NCI-H2029 treated with DMSO at 0.1 percent for 48 hours (cell line): ENCODE measurements around the gene CFAP251.
A peak's percentile ranks its signal among the peaks of the same experiment; 100 is the strongest.
"Not testable (repeated sequence)": the region's sequence is repeated elsewhere in the genome, so short reads cannot be mapped to it uniquely, and the experiment has no call there.

Experiments
- DNase-seq: peaks from one replicate; lab custom pipeline; 2025; lab: John Stamatoyannopoulos, UW

Gene CFAP251

GRCh38 chr12:121917950-121918678 is at the start of gene CFAP251:
TSS of gene CFAP251 (plus strand) at chr12:121918592. CDS start at chr12:121921306, 2,714 bp downstream.
- peak; percentile 83 for DNase-seq

- DNase-seq, result not testable (repeated sequence)
Measured at GRCh38 chr12:121869229-121869628, 49.2 kb upstream of the CFAP251 start.

GRCh38 chr12:121871467-121871866 is 46.9 kb upstream of the CFAP251 start:
- no peak for DNase-seq

GRCh38 chr12:121872546-121873215 is 45.7 kb upstream of the CFAP251 start:
- no peak for DNase-seq

GRCh38 chr12:121873216-121873569 is 45.2 kb upstream of the CFAP251 start:
- no peak for DNase-seq

- no peak for DNase-seq
Measured at GRCh38 chr12:121874071-121874470, 44.3 kb upstream of the CFAP251 start.

- no peak for DNase-seq
Measured at GRCh38 chr12:121875582-121875981, 42.8 kb upstream of the CFAP251 start.

- DNase-seq, result not testable (repeated sequence)
Measured at GRCh38 chr12:121876080-121876447, 42.3 kb upstream of the CFAP251 start.

- DNase-seq, result no peak
Measured at GRCh38 chr12:121883315-121883660, 35.1 kb upstream of the CFAP251 start.

GRCh38 chr12:121885129-121885528 is 33.3 kb upstream of the CFAP251 start:
- DNase-seq, result not testable (repeated sequence)

- DNase-seq, result no peak
Measured at GRCh38 chr12:121888083-121888477, 30.3 kb upstream of the CFAP251 start.

- peak; percentile 91 for DNase-seq
Measured at GRCh38 chr12:121888478-121889273, 29.7 kb upstream of the CFAP251 start, which contains the start of gene PSMD9. TSS of gene PSMD9 (plus strand) at chr12:121888790. CDS start at chr12:121888857, 67 bp downstream.

GRCh38 chr12:121889274-121889624 is 29.1 kb upstream of the CFAP251 start:
- DNase-seq, result no peak

- DNase-seq, result not testable (repeated sequence)
Measured at GRCh38 chr12:121889661-121890060, 28.7 kb upstream of the CFAP251 start.

GRCh38 chr12:121892673-121893561 is 25.5 kb upstream of the CFAP251 start:
- no peak for DNase-seq

- no peak for DNase-seq
Measured at GRCh38 chr12:121893961-121894460, 24.4 kb upstream of the CFAP251 start.

GRCh38 chr12:121894633-121895032 is 23.8 kb upstream of the CFAP251 start:
- DNase-seq, result no peak

- no peak for DNase-seq
Measured at GRCh38 chr12:121898287-121898686, 20.1 kb upstream of the CFAP251 start.

GRCh38 chr12:121899590-121899989 is 18.8 kb upstream of the CFAP251 start:
- no peak for DNase-seq

- DNase-seq, result no peak
Measured at GRCh38 chr12:121903202-121903601, 15.2 kb upstream of the CFAP251 start.

GRCh38 chr12:121905746-121906145 is 12.6 kb upstream of the CFAP251 start:
- no peak for DNase-seq

GRCh38 chr12:121908702-121909101 is 9.7 kb upstream of the CFAP251 start:
- no peak for DNase-seq
